ENCODE data around the gene RCCD1. TPM values are rescaled to one million over a fixed set of nuclear protein-coding genes. Genes with fewer than 3 reads are reported as not detected.

The RCCD1 gene
- total RNA-seq, 1 experiment from 2014 or later = 38.5 TPM

GRCh38 chr15:90931828-90932659 is 22.6 kb upstream of the RCCD1 start, which contains the start of gene HDDC3:
TSS of gene HDDC3 (minus strand) at chr15:90932549. CDS start at chr15:90932540, 9 bp downstream.
- no peaks in the 10 kb centered on the region for H4K20me1 ChIP-seq (ENCODE audit: insufficient read depth)
- H3K27ac ChIP-seq (ENCODE audit: low read depth, low read length) = peak within 1 kb of the TSS; percentile 78
- ChIA-PET RAD21 (ENCODE audit: low non-redundant PET in 1 of 2, low total read pairs in 2 of 2, uncharacterized antibody in 2 of 2, unreplicated experiment in 2 of 2) (interaction anchor here in 1 of 2 experiments (1.0 to 1.6 kb wide), 4 partner anchors 23 to 340 kb away, joined by 3 to 4 read pairs (median 4); partner anchors contain the start of gene RCCD1), CTCF (interaction anchor here (0.5 to 6.9 kb wide), 23 partner anchors 8 to 639 kb away, joined by 3 to 70 read pairs (median 6); partner anchors contain the start of genes MAN2A2, PRC1 and RCCD1), POLR2A (interaction anchor here (0.5 to 2.4 kb wide), 13 partner anchors 9 to 612 kb away, joined by 3 to 7 read pairs (median 3); partner anchors contain the start of genes MAN2A2, PRC1 and RCCD1)
- no peaks in the 10 kb centered on the region for H3K9me2 ChIP-seq (ENCODE audit: insufficient read depth)
- H3K79me2 ChIP-seq (ENCODE audit: insufficient read depth, low read length) = peaks cover 22% of the 10 kb centered on the region; the same call in 1 of the 2 replicates
- DNase-seq (ENCODE audit: low read depth, low spot score) = peak; percentile 87
- peak within 1 kb of the TSS; percentile 99 for H3K4me2 ChIP-seq (ENCODE audit: low read length)
- H3K4me3 ChIP-seq (replicated peaks in 1 of 2; ENCODE audit: low read depth in 1 of 2, low read length in 2 of 2) = peak within 1 kb of the TSS; percentile 92 to 93
- peak within 1 kb of the TSS; percentile 67 for H3K9ac ChIP-seq (ENCODE audit: low read length)
- TF ChIP-seq CEBPB (IDR thresholded peaks at IDR 0.05; ENCODE audit: low read depth) = no peak
- TF ChIP-seq ZNF274 (IDR thresholded peaks at IDR 0.05; ENCODE audit: low read depth, low read length) = no peak
- peak; percentile 73 for TF ChIP-seq YY1 (IDR thresholded peaks at IDR 0.05; ENCODE audit: extremely low read depth, insufficient replicate concordance, low read depth, low read length)
- TF ChIP-seq JUND (IDR thresholded peaks at IDR 0.05) = no peak
- no peak for TF ChIP-seq SRF (IDR thresholded peaks at IDR 0.05; ENCODE audit: low read depth)
- no peak for TF ChIP-seq ELF1 (IDR thresholded peaks at IDR 0.05; ENCODE audit: borderline replicate concordance, low read depth)
- TF ChIP-seq POLR2AphosphoS5 (IDR thresholded peaks at IDR 0.05; ENCODE audit: low read depth, low read length) = peak; percentile 86
- peak; percentile 56 for TF ChIP-seq POLR2A (IDR thresholded peaks at IDR 0.05; ENCODE audit: borderline replicate concordance, extremely low read depth, insufficient read depth, insufficient read length)
- TF ChIP-seq, protein P1, sequence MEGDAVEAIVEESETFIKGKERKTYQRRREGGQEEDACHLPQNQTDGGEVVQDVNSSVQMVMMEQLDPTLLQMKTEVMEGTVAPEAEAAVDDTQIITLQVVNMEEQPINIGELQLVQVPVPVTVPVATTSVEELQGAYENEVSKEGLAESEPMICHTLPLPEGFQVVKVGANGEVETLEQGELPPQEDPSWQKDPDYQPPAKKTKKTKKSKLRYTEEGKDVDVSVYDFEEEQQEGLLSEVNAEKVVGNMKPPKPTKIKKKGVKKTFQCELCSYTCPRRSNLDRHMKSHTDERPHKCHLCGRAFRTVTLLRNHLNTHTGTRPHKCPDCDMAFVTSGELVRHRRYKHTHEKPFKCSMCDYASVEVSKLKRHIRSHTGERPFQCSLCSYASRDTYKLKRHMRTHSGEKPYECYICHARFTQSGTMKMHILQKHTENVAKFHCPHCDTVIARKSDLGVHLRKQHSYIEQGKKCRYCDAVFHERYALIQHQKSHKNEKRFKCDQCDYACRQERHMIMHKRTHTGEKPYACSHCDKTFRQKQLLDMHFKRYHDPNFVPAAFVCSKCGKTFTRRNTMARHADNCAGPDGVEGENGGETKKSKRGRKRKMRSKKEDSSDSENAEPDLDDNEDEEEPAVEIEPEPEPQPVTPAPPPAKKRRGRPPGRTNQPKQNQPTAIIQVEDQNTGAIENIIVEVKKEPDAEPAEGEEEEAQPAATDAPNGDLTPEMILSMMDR (IDR thresholded peaks at IDR 0.05 in 2 of 3, conservative IDR thresholded peaks at IDR 0.05 in 1 of 3; ENCODE audit: borderline replicate concordance in 1 of 3, insufficient read depth in 1 of 3, low read depth in 2 of 3, low read length in 2 of 3) = peak in 2 of 3 experiments; percentile 84 to 92; a peak in 4 of 6 replicates
- TF ChIP-seq MAX (IDR thresholded peaks at IDR 0.05) = no peak
- peak; percentile 71; the same call in 1 of the 2 replicates for TF ChIP-seq ZFX (IDR thresholded peaks at IDR 0.05)
- TF ChIP-seq REST (IDR thresholded peaks at IDR 0.05; ENCODE audit: low read depth) = no peak
- peak; percentile 42 for TF ChIP-seq TCF7L2 (IDR thresholded peaks at IDR 0.05; ENCODE audit: borderline replicate concordance, extremely low read depth, insufficient read depth, insufficient read length)
- intact Hi-C loops (cut with micrococcal nuclease) = loop anchor here (1.0 to 5.0 kb wide), 4 partner anchors 100 to 639 kb away; no protein-coding TSS in a partner anchor
- peak; percentile 59 for ATAC-seq
- peak within 1 kb of the TSS; percentile 79 for H2AFZ ChIP-seq (ENCODE audit: low read depth, low read length, poor library complexity, severe bottlenecking)
- no peaks in the 10 kb centered on the region for H3K9me3 ChIP-seq (ENCODE audit: control insufficient read depth in 1 of 2, insufficient read depth in 1 of 2, low read depth in 1 of 2, low read length in 2 of 2)
- no TSS peak for BruUV-seq (replicated peaks)
- H3K4me1 ChIP-seq (ENCODE audit: control insufficient read depth in 1 of 2, insufficient read depth in 2 of 2, low read length in 2 of 2) = peaks cover 20 to 53% of the 10 kb centered on the region in 2 experiments; a peak in 3 of 4 replicates
- H3K27me3 ChIP-seq (ENCODE audit: insufficient read depth, low read length) = no peaks in the 10 kb centered on the region
- H3K36me3 ChIP-seq (ENCODE audit: control insufficient read depth in 1 of 2, insufficient read depth in 2 of 2, low read length in 2 of 2) = no peaks in the 10 kb centered on the region; a peak in 1 of 4 replicates
